H1 (cell line): ENCODE measurements around the gene FLRT3. TPM values are rescaled to one million over a fixed set of nuclear protein-coding genes. Genes with fewer than 3 reads are reported as not detected.

Source experiments
- CTCF ChIA-PET: fragments of 300-600 bp; sonication (Branson Sonifier 250); formaldehyde crosslinking; loops from one replicate; lab custom pipeline; 2021; ENCODE audit not compliant: partially characterized antibody; lab: Charles Lee
- POLR2A ChIA-PET: fragments of 300-600 bp; sonication (Branson Sonifier 250); formaldehyde crosslinking; loops from one replicate; lab custom pipeline; 2021; ENCODE audit warnings: inconsistent platforms; ENCODE audit not compliant: partially characterized antibody; lab: Charles Lee
- DNase-seq, 2 experiments: peaks; one replicate each; pipeline versions ENCODE4 v3.0.0 to v3.0.0-alpha.2; 2010 to 2022; ENCODE audit warnings: low spot score in 2 of 2, low read depth in 1 of 2, mixed read lengths in 1 of 2
- FAIRE-seq: peaks from 2 replicates; lab custom pipeline; 2011; peaks lifted over from hg19 to GRCh38; lab: Jason Lieb, UNC
- H2AFZ ChIP-seq: 2 replicates; pipeline ENCODE4 v1.8.1; 2012; ENCODE audit warnings: low read length, inconsistent platforms
- H2AK5ac ChIP-seq: 2 replicates; pipeline ENCODE4 v1.6.1; 2013; ENCODE audit warnings: low read depth, low read length
- H2BK120ac ChIP-seq: replicated peaks from 2 replicates; pipeline ENCODE3; 2013; ENCODE audit warnings: low read depth, low read length, inconsistent platforms
- H2BK12ac ChIP-seq: 2 replicates; pipeline ENCODE4 v1.6.1; 2013; ENCODE audit warnings: low read depth, low read length
- H2BK15ac ChIP-seq: 2 replicates; pipeline ENCODE4 v1.6.1; 2013; ENCODE audit warnings: low read length
- H2BK20ac ChIP-seq: 2 replicates; pipeline ENCODE4 v1.6.1; 2013; ENCODE audit warnings: low read length
- H2BK5ac ChIP-seq: 2 replicates; pipeline ENCODE4 v1.6.1; 2013; ENCODE audit warnings: low read depth, low read length
- H3K14ac ChIP-seq: 2 replicates; pipeline ENCODE4 v1.6.1; 2013; ENCODE audit warnings: inconsistent platforms; ENCODE audit not compliant: insufficient read length
- H3K18ac ChIP-seq: 2 replicates; pipeline ENCODE4 v1.6.1; 2013; ENCODE audit warnings: low read length; ENCODE audit errors: extremely low read depth
- H3K23ac ChIP-seq: 2 replicates; pipeline ENCODE4 v1.6.1; 2013; ENCODE audit warnings: inconsistent platforms; ENCODE audit not compliant: insufficient read length
- H3K23me2 ChIP-seq: 2 replicates; pipeline ENCODE4 v1.6.1; 2013; ENCODE audit warnings: low read depth, low read length
- H3K27ac ChIP-seq: 2 replicates; pipeline ENCODE4 v1.6.1; 2011; ENCODE audit warnings: low read depth, low read length, inconsistent platforms
- H3K27me3 ChIP-seq, 4 experiments: replicated peaks in 1 of 4; 1 replicate in 1 of 4; 2 replicates in 3 of 4; pipeline versions ENCODE4 v1.6.1 to v1.8.1; 2011 to 2013; ENCODE audit warnings: low read length in 3 of 4, mild to moderate bottlenecking in 3 of 4, inconsistent platforms in 2 of 4, mixed read lengths in 2 of 4, moderate library complexity in 1 of 4; ENCODE audit not compliant: control insufficient read depth in 3 of 4, insufficient read depth in 3 of 4; ENCODE audit errors: extremely low read depth in 1 of 4
- H3K36me3 ChIP-seq, 4 experiments: 2 replicates each; pipeline versions ENCODE4 v1.6.1 to v1.8.1; 2011 to 2013; ENCODE audit warnings: mild to moderate bottlenecking in 4 of 4, low read length in 3 of 4, moderate library complexity in 2 of 4, control low read depth in 1 of 4, inconsistent platforms in 1 of 4; ENCODE audit not compliant: insufficient read depth in 4 of 4, control insufficient read depth in 2 of 4
- H3K4ac ChIP-seq: replicated peaks from 2 replicates; pipeline ENCODE3; 2013; ENCODE audit warnings: low read length, low read depth, mixed read lengths, inconsistent platforms; ENCODE audit not compliant: insufficient read length
- H3K4me1 ChIP-seq, 4 experiments: replicated peaks in 1 of 4; 1 replicate in 1 of 4; 2 replicates in 3 of 4; pipeline versions ENCODE4 v1.6.1 to v1.8.1; 2011 to 2013; ENCODE audit warnings: low read length in 3 of 4, inconsistent platforms in 2 of 4, mixed read lengths in 1 of 4; ENCODE audit not compliant: insufficient read depth in 4 of 4, control insufficient read depth in 3 of 4
- H3K4me2 ChIP-seq, 2 experiments: 2 replicates each; pipeline versions ENCODE4 v1.6.1 to v1.8.1; 2011 to 2013; ENCODE audit warnings: low read depth in 2 of 2, low read length in 2 of 2, control low read depth in 1 of 2, inconsistent platforms in 1 of 2, mild to moderate bottlenecking in 1 of 2; ENCODE audit not compliant: insufficient read depth in 1 of 2
- H3K4me3 ChIP-seq, 4 experiments: fragments of 200-600, 300-600 bp in 1 of 4; sonication (generic), shearing (Covaris generic), sonication (Bioruptor Twin) in 1 of 4; 2 replicates each; pipeline versions ENCODE4 v1.5.1 to v1.8.1; 2011 to 2016; ENCODE audit warnings: low read length in 4 of 4, low read depth in 3 of 4, control low read depth in 2 of 4, inconsistent platforms in 2 of 4, mild to moderate bottlenecking in 2 of 4, mixed read lengths in 1 of 4, moderate library complexity in 1 of 4; ENCODE audit not compliant: insufficient read depth in 2 of 4; ENCODE audit errors: extremely low read depth in 1 of 4
- H3K56ac ChIP-seq: replicated peaks from 2 replicates; pipeline ENCODE3; 2013; ENCODE audit warnings: low read depth, mild to moderate bottlenecking, mixed read lengths, low read length, inconsistent platforms; ENCODE audit not compliant: insufficient read length
- H3K79me1 ChIP-seq: 2 replicates; pipeline ENCODE4 v1.6.1; 2013; ENCODE audit warnings: low read depth, low read length, control low read depth
- H3K79me2 ChIP-seq, 2 experiments: 2 replicates each; pipeline versions ENCODE4 v1.6.1 to v1.8.1; 2012 to 2013; ENCODE audit warnings: low read length in 2 of 2, mild to moderate bottlenecking in 2 of 2, inconsistent platforms in 1 of 2; ENCODE audit not compliant: insufficient read depth in 2 of 2, control insufficient read depth in 1 of 2
- H3K9ac ChIP-seq, 4 experiments: replicated peaks in 1 of 4; 1 replicate in 1 of 4; 2 replicates in 3 of 4; pipeline versions ENCODE4 v1.6.1 to v1.8.1; 2011 to 2013; ENCODE audit warnings: low read depth in 3 of 4, low read length in 3 of 4, control low read depth in 2 of 4, mild to moderate bottlenecking in 2 of 4, moderate library complexity in 2 of 4, inconsistent platforms in 1 of 4; ENCODE audit errors: extremely low read depth in 1 of 4
- H3K9me3 ChIP-seq, 2 experiments: 2 replicates each; pipeline versions ENCODE4 v1.6.1 to v1.8.1; 2012 to 2013; ENCODE audit warnings: mild to moderate bottlenecking in 2 of 2, moderate library complexity in 2 of 2, control low read depth in 1 of 2, inconsistent platforms in 1 of 2, low read depth in 1 of 2, low read length in 1 of 2, mixed read lengths in 1 of 2; ENCODE audit not compliant: insufficient read depth in 2 of 2
- H4K20me1 ChIP-seq, 2 experiments: replicated peaks in 1 of 2; 2 replicates each; pipeline versions ENCODE3 to v1.8.1; 2011 to 2013; ENCODE audit warnings: inconsistent platforms in 2 of 2, low read length in 2 of 2, mild to moderate bottlenecking in 1 of 2; ENCODE audit not compliant: insufficient read depth in 2 of 2, control insufficient read depth in 1 of 2
- H4K5ac ChIP-seq: 2 replicates; pipeline ENCODE4 v1.6.1; 2013; ENCODE audit warnings: low read length, low read depth, mixed read lengths, inconsistent platforms; ENCODE audit not compliant: insufficient read length
- H4K8ac ChIP-seq: 2 replicates; pipeline ENCODE4 v1.8.0; 2013; ENCODE audit warnings: mild to moderate bottlenecking, moderate library complexity, low read length, inconsistent platforms; ENCODE audit not compliant: insufficient read depth; ENCODE audit errors: extremely low read depth
- H4K91ac ChIP-seq: replicated peaks from 2 replicates; pipeline ENCODE3; 2013; ENCODE audit warnings: low read length, mixed read lengths, inconsistent platforms; ENCODE audit not compliant: insufficient read length
- CBX8 ChIP-seq: fragments of 300-800, 300-1000 bp; sonication (generic); IDR thresholded peaks from 2 replicates; pipeline ENCODE4 v1.7.1; 2016; ENCODE audit warnings: low read depth, low read length, borderline replicate concordance
- GTF2F1 ChIP-seq: IDR thresholded peaks from 2 replicates; pipeline ENCODE4 v1.6.1; 2012; ENCODE audit warnings: low read depth, low read length, improper control_type of control experiment, borderline replicate concordance
- HDAC6 ChIP-seq: IDR thresholded peaks from one replicate; pipeline ENCODE4 v1.7.1; 2012; ENCODE audit warnings: low read depth, mild to moderate bottlenecking, inconsistent platforms, low read length, moderate library complexity
- KDM1A ChIP-seq: fragments of 200-600, 300-600 bp; sonication (generic); IDR thresholded peaks from 2 replicates; pipeline ENCODE4 v1.7.1; 2016; ENCODE audit warnings: mild to moderate bottlenecking, low read length, borderline replicate concordance
- MAFK ChIP-seq: IDR thresholded peaks from 2 replicates; pipeline ENCODE4 v1.6.1; 2012; ENCODE audit warnings: low read depth, mild to moderate bottlenecking, improper control_type of control experiment, low read length
- NRF1 ChIP-seq: IDR thresholded peaks from 2 replicates; pipeline ENCODE4 v1.6.1; 2011; ENCODE audit warnings: mild to moderate bottlenecking, low read depth, low read length, improper control_type of control experiment
- RAD21 ChIP-seq, 2 experiments: IDR thresholded peaks in 1 of 2; conservative IDR thresholded peaks in 1 of 2; 2 replicates each; pipeline ENCODE4 v1.6.1; 2011; ENCODE audit warnings: low read depth in 2 of 2, low read length in 2 of 2, improper control_type of control experiment in 1 of 2, inconsistent platforms in 1 of 2, mild to moderate bottlenecking in 1 of 2, moderate library complexity in 1 of 2
- SP4 ChIP-seq: IDR thresholded peaks from 2 replicates; pipeline ENCODE4 v1.6.1; 2012; ENCODE audit warnings: low read length, inconsistent platforms
- TEAD4 ChIP-seq: IDR thresholded peaks from 2 replicates; pipeline ENCODE4 v1.6.1; 2012; ENCODE audit warnings: low read depth, low read length, inconsistent platforms, mixed read lengths
- ZNF274 ChIP-seq: IDR thresholded peaks from 2 replicates; pipeline ENCODE4 v1.7.0; 2012; ENCODE audit warnings: low read length, borderline replicate concordance; ENCODE audit errors: extremely low read depth
- WGBS, 2 experiments: shearing (Covaris generic) in 1 of 2; methylation state at CpG; one replicate each; pipeline versions ENCODE4 v1.1.6 to v1.1.7; 2013 to 2015; ENCODE audit warnings: low lambda C conversion rate in 2 of 2, mixed read lengths in 2 of 2, inconsistent platforms in 1 of 2, low coverage in 1 of 2, missing lambda C conversion rate in 1 of 2; ENCODE audit not compliant: insufficient replicate concordance in 2 of 2, insufficient coverage in 1 of 2, insufficient read length in 1 of 2; ENCODE audit errors: extremely low coverage in 1 of 2, missing lambda C conversion rate in 1 of 2; 5-methylcytosine and 5-hydroxymethylcytosine counted together
- polyA plus RNA-seq, 7 experiments: library from polyadenylated mRNA; depleted of rRNA in 3 of 7; stranded (reverse) in 5 of 7; unstranded in 2 of 7; fragments of >200 nt in 5 of 7; fragments of 200-250 nt in 2 of 7; gene quantifications; 1 replicate in 5 of 7; 2 replicates in 1 of 7; 4 replicates in 1 of 7; pipeline versions ENCODE4 v1.2.1 to v1.2.3, GENCODE V29; 2011 to 2013; ENCODE audit warnings: missing spikeins in 2 of 7, mixed read lengths in 2 of 7
- total RNA-seq: library from RNA; stranded (reverse); fragmentation: NEBNext Ultra II Directional; extraction: Animal tissue kit (Norgen Biotek cat#: 25700); gene quantifications from 2 replicates; pipeline ENCODE4 v1.2.1, GENCODE V29; 2021
- TF ChIP-seq, protein P1 (sequence below), 3 experiments: IDR thresholded peaks; 1 replicate in 2 of 3; 2 replicates in 1 of 3; pipeline versions ENCODE4 v1.5.1 to v1.6.1; 2011; ENCODE audit warnings: low read length in 3 of 3, mild to moderate bottlenecking in 3 of 3, inconsistent platforms in 2 of 3, low read depth in 1 of 3, moderate library complexity in 1 of 3; ENCODE audit not compliant: insufficient read depth in 1 of 3; ENCODE audit errors: control extremely low read depth in 1 of 3

Gene FLRT3
- total and polyA plus RNA-seq, 2 of the 8 experiments (the other 6 are each of a cell fraction or from before 2014, with no cell fraction given) = 0.35 to 0.41 TPM

DNA sequence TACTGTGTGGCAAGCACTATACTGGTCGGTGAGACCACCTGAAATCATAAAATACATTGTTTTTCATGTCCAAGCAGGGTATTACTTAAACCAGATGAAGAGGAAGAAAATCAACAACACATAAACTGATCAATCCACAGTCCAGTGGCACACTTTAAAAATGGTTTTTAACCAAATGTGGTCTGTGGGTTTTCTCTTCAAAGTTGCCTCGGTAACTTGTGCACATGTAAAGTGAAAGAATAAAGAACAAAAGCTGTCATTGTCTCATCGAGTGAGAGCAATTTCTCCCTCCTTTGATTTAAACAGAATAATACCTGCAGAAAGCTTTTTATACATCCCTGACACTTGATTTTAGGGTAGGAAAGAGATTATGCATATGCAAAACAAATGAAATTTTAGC, 3.7 kb downstream of the FLRT3 start:
- Histone ChIP-seq H3K79me2 (no peaks in the 10 kb centered on the region), H3K23ac (no peak overlapping the region), H2BK12ac (no peak overlapping the region), H3K27me3 (no peaks in the 10 kb centered on the region), H2AFZ (no peak overlapping the region), H3K9me3 (no peaks in the 10 kb centered on the region), H3K36me3 (no peaks in the 10 kb centered on the region), H3K14ac (no peak overlapping the region), H2BK5ac (no peak overlapping the region), H3K23me2 (no peaks in the 10 kb centered on the region), H3K4me2 (no peak overlapping the region; a peak in 1 of 4 replicates), H3K4me3 (no peak overlapping the region), H4K8ac (no peak overlapping the region), H3K79me1 (no peaks in the 10 kb centered on the region), H3K9ac (no peak overlapping the region), H3K27ac (no peak overlapping the region), H2BK15ac (no peak overlapping the region), H4K91ac (no peak overlapping the region), H3K4me1 (peaks cover 0 to 14% (median 4%) of the 10 kb centered on the region in 4 experiments; a peak in 3 of 7 replicates), H2BK20ac (no peak overlapping the region), H3K56ac (no peak overlapping the region), H4K5ac (no peak overlapping the region), H4K20me1 (no peaks in the 10 kb centered on the region), H3K4ac (no peak overlapping the region), H2AK5ac (no peak overlapping the region), H3K18ac (no peak overlapping the region), H2BK120ac (no peak overlapping the region)
- POLR2A ChIA-PET = no interaction called here
- CTCF ChIA-PET = interaction anchor here (0.7 to 2.1 kb wide), 4 partner anchors 119 to 591 kb away, joined by 3 to 7 read pairs (median 4); no protein-coding TSS in a partner anchor
- FAIRE-seq = no peak
- no peak for DNase-seq
- WGBS, 2 experiments = 89% methylated on average over 3 of the region's 3 CpGs; no CpG with 5 or more reads in 1 of the 2 experiments
- TF ChIP-seq ZNF274 = no peak
- TF ChIP-seq NRF1 = no peak
- no peak for TF ChIP-seq SP4
- TF ChIP-seq MAFK = no peak
- no peak for TF ChIP-seq RAD21 (IDR thresholded peaks at IDR 0.05 in 1 of 2, conservative IDR thresholded peaks at IDR 0.05 in 1 of 2; ENCODE audit: low read depth in 2 of 2, low read length in 2 of 2)
- TF ChIP-seq CBX8 = no peak
- TF ChIP-seq GTF2F1 = no peak
- no peak for TF ChIP-seq KDM1A
- TF ChIP-seq TEAD4 = no peak
- no peak for TF ChIP-seq HDAC6
- TF ChIP-seq, protein P1, sequence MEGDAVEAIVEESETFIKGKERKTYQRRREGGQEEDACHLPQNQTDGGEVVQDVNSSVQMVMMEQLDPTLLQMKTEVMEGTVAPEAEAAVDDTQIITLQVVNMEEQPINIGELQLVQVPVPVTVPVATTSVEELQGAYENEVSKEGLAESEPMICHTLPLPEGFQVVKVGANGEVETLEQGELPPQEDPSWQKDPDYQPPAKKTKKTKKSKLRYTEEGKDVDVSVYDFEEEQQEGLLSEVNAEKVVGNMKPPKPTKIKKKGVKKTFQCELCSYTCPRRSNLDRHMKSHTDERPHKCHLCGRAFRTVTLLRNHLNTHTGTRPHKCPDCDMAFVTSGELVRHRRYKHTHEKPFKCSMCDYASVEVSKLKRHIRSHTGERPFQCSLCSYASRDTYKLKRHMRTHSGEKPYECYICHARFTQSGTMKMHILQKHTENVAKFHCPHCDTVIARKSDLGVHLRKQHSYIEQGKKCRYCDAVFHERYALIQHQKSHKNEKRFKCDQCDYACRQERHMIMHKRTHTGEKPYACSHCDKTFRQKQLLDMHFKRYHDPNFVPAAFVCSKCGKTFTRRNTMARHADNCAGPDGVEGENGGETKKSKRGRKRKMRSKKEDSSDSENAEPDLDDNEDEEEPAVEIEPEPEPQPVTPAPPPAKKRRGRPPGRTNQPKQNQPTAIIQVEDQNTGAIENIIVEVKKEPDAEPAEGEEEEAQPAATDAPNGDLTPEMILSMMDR (IDR thresholded peaks at IDR 0.05; ENCODE audit: control extremely low read depth in 1 of 3, insufficient read depth in 1 of 3, low read depth in 1 of 3, low read length in 3 of 3) = no peak
